GM19099 (cell line): ENCODE measurements around the gene RASAL1.

Experiments used
- POLR2A ChIP-seq: IDR thresholded peaks from 3 replicates; pipeline ENCODE4 v1.6.1; 2011; ENCODE audit warnings: low read depth; ENCODE audit not compliant: insufficient read length; ENCODE audit errors: extremely low read depth

RASAL1 gene

GRCh38 chr12:113102811-113103210 is 32.8 kb downstream of the RASAL1 start:
- no peak for TF ChIP-seq POLR2A

GRCh38 chr12:113101751-113102150 is 33.8 kb downstream of the RASAL1 start:
- TF ChIP-seq POLR2A: no peak

DNA sequence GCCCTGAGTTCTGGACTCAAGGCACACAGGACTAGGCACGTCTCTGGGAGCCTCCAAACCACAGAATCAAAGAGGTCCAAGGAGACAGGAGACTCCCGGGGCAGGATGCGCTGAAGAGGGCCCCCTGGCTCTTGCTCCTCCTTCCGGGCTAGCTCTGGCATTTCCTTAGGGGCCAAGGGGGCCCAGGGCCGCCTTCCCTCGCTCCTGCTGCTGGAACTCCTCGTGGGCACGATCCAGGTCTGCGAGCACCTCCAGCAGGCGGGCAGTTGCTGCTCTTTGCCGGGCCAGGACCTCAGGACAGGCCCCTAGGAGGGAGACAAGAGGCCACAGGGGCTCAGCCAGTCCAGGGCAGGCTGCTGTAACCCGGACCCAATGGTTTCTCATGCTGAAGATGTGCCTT is 35.8 kb downstream of the RASAL1 start:
- TF ChIP-seq POLR2A: no peak

- TF ChIP-seq POLR2A: no peak
Observed at GRCh38 chr12:113099364-113099763, 36.2 kb downstream of the RASAL1 start.

DNA sequence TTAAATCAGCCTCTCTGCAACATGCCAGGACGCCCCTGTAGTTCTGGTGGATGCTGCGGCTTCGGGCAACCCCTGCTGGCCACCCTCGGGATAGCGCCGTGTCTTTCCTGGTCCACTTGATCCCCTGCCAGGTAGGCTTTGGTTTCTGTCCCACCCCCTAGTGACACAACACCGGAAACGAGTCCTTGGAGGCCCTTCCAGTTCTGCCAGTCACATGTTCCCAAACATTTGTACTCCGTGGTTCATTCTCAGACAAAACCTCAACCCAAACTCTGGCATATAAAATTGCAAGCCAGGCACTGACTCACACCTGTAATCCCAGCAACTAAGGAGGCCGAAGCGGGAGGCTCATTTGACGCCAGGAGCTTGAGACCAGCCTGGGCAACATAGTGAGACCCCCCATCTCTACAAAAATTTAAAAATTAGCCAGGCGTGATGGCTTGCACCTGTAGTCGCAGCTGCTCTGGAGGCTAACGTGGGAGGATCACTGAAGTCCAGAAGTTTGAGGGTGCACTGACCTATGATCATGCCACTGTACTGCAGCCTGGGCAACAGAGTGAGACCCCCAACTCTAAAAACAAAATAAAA is 37.0 kb downstream of the RASAL1 start:
- no peak for TF ChIP-seq POLR2A

GRCh38 chr12:113097716-113098440 is 37.7 kb downstream of the RASAL1 start:
- TF ChIP-seq POLR2A: no peak

GRCh38 chr12:113096675-113097461 is 38.7 kb downstream of the RASAL1 start:
- no peak for TF ChIP-seq POLR2A

- no peak for TF ChIP-seq POLR2A
Observed at GRCh38 chr12:113095405-113095804, 40.2 kb downstream of the RASAL1 start.

DNA sequence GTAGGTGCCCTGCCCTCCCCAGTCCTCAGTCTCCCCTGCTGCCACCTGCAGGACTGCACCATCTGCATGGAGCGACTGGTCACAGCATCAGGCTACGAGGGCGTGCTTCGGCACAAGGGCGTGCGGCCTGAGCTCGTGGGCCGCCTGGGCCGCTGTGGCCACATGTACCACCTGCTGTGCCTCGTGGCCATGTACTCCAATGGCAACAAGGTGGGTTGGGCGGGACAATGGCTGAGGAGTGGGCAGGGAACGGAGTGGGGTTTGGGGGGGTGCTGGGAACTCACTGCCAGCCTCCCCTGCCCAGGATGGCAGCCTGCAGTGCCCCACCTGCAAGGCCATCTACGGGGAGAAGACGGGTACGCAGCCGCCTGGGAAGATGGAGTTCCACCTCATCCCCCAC is 40.8 kb downstream of the RASAL1 start:
- TF ChIP-seq POLR2A: no peak

- no peak for TF ChIP-seq POLR2A
Observed at GRCh38 chr12:113093409-113094101, 42.0 kb downstream of the RASAL1 start.

DNA sequence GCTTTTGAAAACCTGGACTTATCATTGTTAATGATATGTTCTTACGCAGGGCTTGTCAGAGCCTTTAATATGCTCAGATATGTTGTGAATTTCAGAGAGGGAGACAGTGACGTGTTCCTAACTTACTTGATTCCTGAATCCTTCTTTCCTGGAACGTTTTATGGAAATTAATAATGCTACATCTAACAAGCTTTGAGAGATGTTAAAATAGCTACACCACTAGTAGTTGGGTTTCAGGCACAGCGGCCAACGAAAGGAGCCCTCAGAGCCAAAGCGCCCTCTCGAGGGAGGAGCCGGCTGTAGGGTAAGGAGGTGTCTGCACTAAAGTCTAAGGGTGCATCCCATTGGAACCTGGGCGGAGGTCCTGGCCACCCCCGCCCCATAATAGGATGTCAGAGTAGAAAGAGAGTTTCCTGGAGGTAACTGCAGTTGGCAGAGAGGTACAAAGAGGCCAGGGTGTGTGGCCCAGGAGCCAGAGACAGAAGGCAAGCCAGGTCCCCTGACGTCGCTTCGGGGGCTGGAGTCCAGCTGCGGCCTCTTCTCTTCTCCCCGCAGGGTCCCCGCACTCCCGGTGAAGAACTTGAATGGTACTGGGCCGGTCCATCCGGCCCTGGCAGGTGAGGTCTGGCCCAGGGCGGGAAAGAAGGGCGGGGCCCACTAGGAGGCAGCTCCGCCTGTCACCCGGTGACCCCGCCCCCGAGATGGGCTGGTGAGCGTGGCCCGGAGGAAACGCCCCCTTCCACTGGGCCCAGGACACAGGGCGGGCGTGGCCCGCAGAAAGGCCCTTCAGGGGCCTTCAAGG is 42.8 kb downstream of the RASAL1 start:
- no peak for TF ChIP-seq POLR2A

DNA sequence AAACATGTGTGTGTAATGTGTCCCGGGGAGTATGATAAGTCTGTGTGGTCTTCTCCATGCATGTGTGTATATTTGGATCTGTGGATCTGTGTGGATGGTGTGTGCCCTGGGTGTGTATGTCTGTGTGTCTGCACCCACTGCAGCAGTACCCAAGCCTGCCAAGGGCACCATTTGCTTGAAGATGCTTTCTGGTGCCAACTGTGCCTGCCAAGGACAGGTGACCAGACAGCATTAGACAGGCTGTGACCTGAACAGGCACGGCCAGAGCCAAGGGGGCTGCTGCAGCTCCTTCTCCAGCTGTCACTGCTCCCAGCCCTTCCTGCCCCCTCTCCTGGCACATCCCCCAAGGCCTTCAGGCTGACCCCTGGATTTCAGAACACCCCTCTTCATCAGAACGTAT is 44.1 kb downstream of the RASAL1 start:
- no peak for TF ChIP-seq POLR2A

DNA sequence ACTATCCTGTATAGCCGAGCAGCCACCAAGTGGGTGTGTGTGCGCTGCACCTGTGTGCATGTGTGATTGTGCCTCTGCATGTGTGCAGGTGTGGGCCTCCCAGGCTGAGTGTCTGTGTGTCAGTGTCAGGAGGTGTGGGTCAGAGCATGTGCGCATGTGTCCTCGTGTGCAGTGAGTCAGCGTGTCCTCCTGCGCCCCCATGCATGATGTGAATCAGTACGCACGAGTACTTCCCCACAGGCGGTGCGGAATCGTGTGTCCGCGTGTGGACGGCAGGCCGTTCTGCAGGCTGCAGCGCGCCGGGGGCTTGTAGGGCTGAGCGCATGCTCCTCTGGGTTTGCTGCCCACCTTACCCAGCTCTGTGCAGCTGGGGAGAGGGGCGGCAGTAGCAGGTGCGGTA is 44.8 kb downstream of the RASAL1 start:
- no peak for TF ChIP-seq POLR2A

GRCh38 chr12:113089839-113090238 is 45.7 kb downstream of the RASAL1 start:
- TF ChIP-seq POLR2A: no peak
